Osteoblast (primary cell): Measurements from ENCODE around the gene CMTM3. TPM values are rescaled to one million over a fixed set of nuclear protein-coding genes. Genes with fewer than 3 reads are reported as not detected.

Experiments used
- DNase-seq: peaks from one replicate; pipeline ENCODE4 v3.0.0; 2011; ENCODE audit warnings: low spot score, mixed read lengths; ENCODE audit not compliant: insufficient read length; ENCODE audit errors: missing footprints
- H2AFZ ChIP-seq: 2 replicates; pipeline ENCODE4 v1.6.0; 2011; ENCODE audit warnings: mild to moderate bottlenecking, low read length
- H3K27ac ChIP-seq: 2 replicates; pipeline ENCODE4 v1.5.1; 2011; ENCODE audit warnings: mild to moderate bottlenecking, low read depth, low read length, moderate library complexity
- H3K27me3 ChIP-seq: 2 replicates; pipeline ENCODE4 v1.6.0; 2012; ENCODE audit warnings: mild to moderate bottlenecking, control low read depth, inconsistent platforms, low read length, moderate library complexity; ENCODE audit not compliant: insufficient read depth
- H3K36me3 ChIP-seq: 2 replicates; pipeline ENCODE4 v1.5.1; 2011; ENCODE audit warnings: mild to moderate bottlenecking, low read length, control low read depth, moderate library complexity; ENCODE audit not compliant: insufficient read depth
- H3K4me1 ChIP-seq: 2 replicates; pipeline ENCODE4 v1.5.1; 2011; ENCODE audit warnings: mild to moderate bottlenecking, low read length, control low read depth, moderate library complexity; ENCODE audit not compliant: insufficient read depth
- H3K4me2 ChIP-seq: 2 replicates; pipeline ENCODE4 v1.6.0; 2011; ENCODE audit warnings: mild to moderate bottlenecking, low read length; ENCODE audit not compliant: insufficient read depth
- H3K4me3 ChIP-seq: fragments of 200-600 bp; sonication (generic); 3 replicates; pipeline ENCODE4 v1.5.1; 2012; ENCODE audit warnings: mild to moderate bottlenecking, low read length, inconsistent platforms; ENCODE audit not compliant: insufficient read depth
- H3K79me2 ChIP-seq: 2 replicates; pipeline ENCODE4 v1.6.0; 2012; ENCODE audit warnings: mild to moderate bottlenecking, low read length, control low read depth, inconsistent platforms; ENCODE audit not compliant: insufficient read depth
- H3K9me3 ChIP-seq: 2 replicates; pipeline ENCODE4 v1.5.1; 2011; ENCODE audit warnings: low read depth, low read length, control low read depth
- H4K20me1 ChIP-seq: 2 replicates; pipeline ENCODE4 v1.6.0; 2012; ENCODE audit warnings: mild to moderate bottlenecking, low read length, control low read depth; ENCODE audit not compliant: insufficient read depth
- CTCF ChIP-seq: IDR thresholded peaks from 2 replicates; pipeline ENCODE4 v1.5.1; 2011; ENCODE audit warnings: mild to moderate bottlenecking, low read depth, low read length, moderate library complexity; ENCODE audit errors: extremely low read depth
- total RNA-seq: library from RNA; depleted of rRNA; stranded (reverse); fragments of >200 nt; gene quantifications from 2 replicates; pipeline ENCODE4 v1.2.3, GENCODE V29; 2012

CMTM3 gene
- total RNA-seq, 1 donor, result 24.6 TPM

- TF ChIP-seq CTCF, result no peak
- H3K36me3 ChIP-seq, result no peaks in the 10 kb centered on the region
- no peaks in the 10 kb centered on the region for H3K79me2 ChIP-seq
- no peaks in the 10 kb centered on the region for H3K9me3 ChIP-seq
- H3K27ac ChIP-seq, result no peak overlapping the region
- H4K20me1 ChIP-seq, result no peaks in the 10 kb centered on the region
- peaks cover 6% of the 10 kb centered on the region for H3K4me1 ChIP-seq
- H3K4me2 ChIP-seq, result no peak overlapping the region
- H3K27me3 ChIP-seq, result no peaks in the 10 kb centered on the region
- DNase-seq, result no peak
- no peak overlapping the region for H3K4me3 ChIP-seq
- no peak overlapping the region for H2AFZ ChIP-seq
Measured at GRCh38 chr16:66636199-66636598, 31.7 kb downstream of the CMTM3 start.

GRCh38 chr16:66637806-66638205 is 33.3 kb downstream of the CMTM3 start:
- H3K4me3 ChIP-seq, result no peak overlapping the region
- TF ChIP-seq CTCF, result no peak
- DNase-seq, result no peak
- no peaks in the 10 kb centered on the region for H3K27me3 ChIP-seq
- H3K79me2 ChIP-seq, result no peaks in the 10 kb centered on the region
- no peak overlapping the region for H3K4me2 ChIP-seq
- no peaks in the 10 kb centered on the region for H4K20me1 ChIP-seq
- no peaks in the 10 kb centered on the region for H3K36me3 ChIP-seq
- peaks cover 6% of the 10 kb centered on the region for H3K4me1 ChIP-seq
- no peak overlapping the region for H2AFZ ChIP-seq
- H3K27ac ChIP-seq, result no peak overlapping the region
- H3K9me3 ChIP-seq, result no peaks in the 10 kb centered on the region

- Histone ChIP-seq H3K27ac (no peak overlapping the region), H3K36me3 (no peaks in the 10 kb centered on the region), H2AFZ (no peak overlapping the region), H4K20me1 (no peaks in the 10 kb centered on the region), H3K4me2 (no peak overlapping the region), H3K27me3 (no peaks in the 10 kb centered on the region), H3K4me1 (peaks cover 6% of the 10 kb centered on the region), H3K9me3 (no peaks in the 10 kb centered on the region), H3K79me2 (no peaks in the 10 kb centered on the region), H3K4me3 (no peak overlapping the region)
- TF ChIP-seq CTCF, result no peak
- no peak for DNase-seq
Measured at GRCh38 chr16:66639091-66639885, 34.8 kb downstream of the CMTM3 start.

DNA sequence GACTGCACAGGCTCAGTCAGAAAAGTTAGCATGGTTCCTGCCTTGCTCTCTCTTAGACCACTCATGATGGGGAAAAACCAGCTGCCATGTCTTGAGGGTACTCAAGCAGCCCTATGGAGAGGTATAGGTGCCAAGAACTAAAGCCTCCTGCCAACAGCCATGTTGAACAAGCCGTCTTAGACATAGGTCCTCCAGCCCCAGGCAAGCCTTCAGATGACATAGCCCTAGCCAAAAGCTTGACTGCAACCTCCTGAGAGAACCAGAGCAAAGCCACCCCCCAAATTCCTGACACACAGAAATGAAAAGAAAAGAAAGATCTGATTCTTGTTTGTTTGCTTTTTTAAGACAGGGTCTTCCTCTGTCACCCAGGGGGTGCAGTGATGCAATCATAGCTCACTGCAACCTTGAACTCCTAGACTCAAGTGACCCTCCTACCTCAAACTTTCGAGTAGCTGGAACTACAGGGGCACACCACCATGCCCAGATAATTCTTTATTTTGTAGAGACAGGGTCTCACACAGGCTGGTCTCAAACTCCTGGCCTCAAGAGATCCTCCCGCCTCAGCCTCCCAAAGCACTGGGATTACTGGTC is 36.3 kb downstream of the CMTM3 start:
- H3K79me2 ChIP-seq, result no peaks in the 10 kb centered on the region
- H3K36me3 ChIP-seq, result no peaks in the 10 kb centered on the region
- no peak for DNase-seq
- H3K9me3 ChIP-seq, result no peaks in the 10 kb centered on the region
- no peak for TF ChIP-seq CTCF
- no peak overlapping the region for H3K4me2 ChIP-seq
- no peak overlapping the region for H2AFZ ChIP-seq
- H3K4me3 ChIP-seq, result no peak overlapping the region
- peaks cover 6% of the 10 kb centered on the region for H3K4me1 ChIP-seq
- no peaks in the 10 kb centered on the region for H4K20me1 ChIP-seq
- no peaks in the 10 kb centered on the region for H3K27me3 ChIP-seq
- H3K27ac ChIP-seq, result no peak overlapping the region
